HG02870 (cell line): Measurements from ENCODE around the gene CD274.
A peak's percentile ranks its signal among the peaks of the same experiment; 100 is the strongest.
"Not testable (repeated sequence)": the region's sequence is repeated elsewhere in the genome, so short reads cannot be mapped to it uniquely, and the experiment has no call there.

Experiments used
- ATAC-seq: cut with Tn5 transposase; IDR thresholded peaks from one replicate; pipeline ENCODE4 v1.9.1; 2021; ENCODE audit warnings: mild to moderate bottlenecking, moderate library complexity; ENCODE audit not compliant: unreplicated experiment

CD274 gene

DNA sequence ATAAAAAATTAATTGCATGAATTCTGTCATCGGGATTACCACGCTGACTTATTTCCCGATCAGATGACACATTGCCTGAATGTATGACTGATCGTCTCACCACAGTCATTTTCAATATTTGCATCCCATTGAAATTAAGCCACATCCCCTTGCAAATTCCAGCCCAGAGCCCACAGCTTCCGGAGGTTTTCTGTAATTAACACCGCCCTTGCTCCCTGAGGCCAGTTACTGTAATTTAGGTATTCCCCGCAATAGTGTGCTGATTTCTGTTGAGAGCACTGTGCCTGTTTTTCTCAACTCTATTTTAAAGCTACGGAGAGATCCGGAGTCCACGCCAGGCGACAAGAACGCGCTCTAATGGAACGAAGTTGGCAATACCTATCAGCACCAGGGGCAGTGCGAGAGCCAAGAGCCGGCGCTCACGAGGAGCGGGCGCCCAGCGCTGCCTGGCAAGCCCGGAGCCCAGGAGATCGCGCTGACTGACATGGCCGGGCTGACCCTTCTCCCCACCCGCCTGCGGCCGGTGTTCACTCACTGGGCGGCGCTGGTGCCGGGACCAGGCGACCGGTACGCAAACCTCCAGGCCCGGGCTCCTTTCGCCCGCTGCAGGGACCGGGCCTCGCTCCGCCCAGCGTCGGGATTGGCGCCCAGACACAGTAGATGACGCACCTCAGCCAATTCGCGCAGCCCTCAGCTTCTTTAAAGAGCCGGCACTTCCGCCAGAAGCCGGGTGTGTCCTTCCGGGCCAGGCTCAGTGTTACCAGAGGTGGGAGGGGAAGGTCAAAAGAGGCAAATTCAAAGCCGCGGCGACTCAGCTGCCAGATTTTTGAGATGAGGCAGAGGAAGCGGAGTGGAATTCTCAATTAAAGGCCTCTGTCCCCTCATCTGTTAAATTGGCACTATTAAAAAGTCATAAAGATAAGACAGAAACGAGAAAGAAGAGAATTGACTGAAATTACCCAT lies 12.8 kb upstream of the CD274 start, which contains the start of gene PLGRKT:
PLGRKT (minus strand) TSS at position 672 of the 963 bp plus-strand sequence. CDS start 5,948 bp downstream, outside the sequence.
- ATAC-seq = peak; percentile 88

DNA sequence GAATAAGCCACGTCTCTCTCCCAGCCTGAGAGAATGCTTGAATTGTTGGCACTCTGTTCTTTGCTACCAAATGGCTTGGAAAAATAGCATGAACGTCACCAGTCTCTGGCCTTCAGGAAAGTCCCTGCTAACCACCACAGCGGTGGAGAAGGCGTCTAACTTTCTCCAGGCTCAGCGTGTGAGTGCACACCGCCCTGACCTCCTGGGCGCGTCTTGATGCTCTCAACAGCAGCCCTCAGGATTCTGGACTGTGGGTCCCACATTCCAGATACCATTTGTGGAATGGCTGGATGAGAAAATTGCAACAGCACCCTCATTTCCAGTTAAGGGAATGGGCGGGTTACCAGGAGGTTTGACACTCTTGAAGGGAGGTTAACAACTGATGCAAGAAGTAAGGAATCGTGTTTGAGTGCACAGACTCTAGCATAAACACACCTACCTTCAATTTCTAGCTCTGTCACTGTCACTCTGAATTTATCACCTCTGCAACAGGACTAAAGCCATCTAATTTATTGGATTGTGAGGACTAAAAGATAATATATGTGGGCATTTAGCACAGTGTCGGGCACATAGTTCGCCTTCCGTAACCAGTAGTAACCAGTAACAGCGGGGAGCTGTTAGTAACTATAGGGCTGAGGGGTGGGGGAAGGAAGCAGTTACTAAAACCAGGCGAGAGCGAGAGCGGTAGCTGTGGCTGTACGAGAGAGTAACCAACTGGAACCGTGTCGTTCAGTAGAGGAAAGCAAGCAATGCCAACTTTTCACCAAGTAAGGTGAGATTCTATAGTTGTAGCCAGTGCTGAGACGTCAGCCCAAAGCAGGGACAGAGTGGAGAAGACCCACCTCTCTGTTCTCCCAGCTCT lies 11.8 kb upstream of the CD274 start:
- ATAC-seq = peak; percentile 56

GRCh38 chr9:5440426-5440825 lies 9.9 kb upstream of the CD274 start:
- ATAC-seq = no peak

- ATAC-seq = no peak
Measured at GRCh38 chr9:5441043-5441442, 9.3 kb upstream of the CD274 start.

GRCh38 chr9:5442400-5443011 lies 7.8 kb upstream of the CD274 start:
- no peak for ATAC-seq

DNA sequence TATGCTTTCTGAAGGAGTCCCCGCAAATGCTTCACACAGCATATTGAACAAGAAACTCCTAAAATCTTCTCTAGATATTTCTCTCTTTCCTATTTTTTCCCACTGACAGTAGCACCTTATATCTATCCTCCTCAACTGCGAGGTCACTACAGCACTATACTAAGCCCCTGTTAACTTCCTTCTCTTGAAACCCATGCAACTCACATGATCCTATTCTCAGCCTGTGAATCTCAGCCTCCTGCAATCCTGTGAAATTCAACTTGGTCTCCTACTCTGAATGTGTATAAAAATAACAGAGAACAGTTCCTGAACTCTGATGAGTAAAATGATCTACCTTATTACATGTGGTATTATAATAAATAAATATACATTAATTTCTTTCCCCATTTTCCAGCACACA lies 6.5 kb upstream of the CD274 start:
- no peak for ATAC-seq

GRCh38 chr9:5445096-5445495 lies 5.2 kb upstream of the CD274 start:
- not testable (repeated sequence) for ATAC-seq

- no peak for ATAC-seq
Measured at GRCh38 chr9:5445886-5446285, 4.5 kb upstream of the CD274 start.

DNA sequence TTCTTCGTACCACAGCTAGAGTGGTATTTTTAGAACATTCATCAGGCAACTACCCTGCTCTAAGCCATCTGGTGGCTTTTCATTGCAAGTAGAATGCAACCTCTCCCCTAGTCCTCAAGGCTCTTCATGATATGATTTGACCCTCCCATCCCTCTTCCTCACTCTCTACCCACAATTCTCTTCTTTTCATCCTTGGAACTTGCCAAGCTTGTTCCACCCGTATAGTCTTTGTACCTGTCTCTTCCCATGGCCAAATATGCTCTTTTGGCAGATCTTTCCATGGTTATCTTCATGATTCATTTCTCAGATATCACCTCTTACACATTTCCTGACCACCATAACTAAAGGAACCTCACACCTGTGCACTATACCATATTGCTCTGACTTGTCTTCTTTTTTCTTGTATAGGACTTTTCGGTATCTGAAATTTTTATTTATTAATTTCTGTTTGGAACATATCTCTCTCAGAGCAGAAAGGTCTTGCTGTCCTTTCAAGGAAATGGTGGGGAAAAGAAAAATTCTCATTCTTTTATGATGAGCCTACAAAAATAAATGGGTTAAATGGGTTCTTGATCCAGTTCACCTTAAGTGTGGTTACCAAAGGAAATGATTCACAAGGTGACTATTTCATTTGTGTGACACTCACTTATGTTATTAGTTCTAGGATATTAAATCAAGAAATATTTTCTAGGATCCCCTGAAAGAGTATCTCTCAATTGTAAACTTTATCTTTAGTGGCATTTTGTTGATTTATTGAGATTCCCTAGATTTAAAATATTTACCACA lies 3.7 kb upstream of the CD274 start:
- no peak for ATAC-seq

DNA sequence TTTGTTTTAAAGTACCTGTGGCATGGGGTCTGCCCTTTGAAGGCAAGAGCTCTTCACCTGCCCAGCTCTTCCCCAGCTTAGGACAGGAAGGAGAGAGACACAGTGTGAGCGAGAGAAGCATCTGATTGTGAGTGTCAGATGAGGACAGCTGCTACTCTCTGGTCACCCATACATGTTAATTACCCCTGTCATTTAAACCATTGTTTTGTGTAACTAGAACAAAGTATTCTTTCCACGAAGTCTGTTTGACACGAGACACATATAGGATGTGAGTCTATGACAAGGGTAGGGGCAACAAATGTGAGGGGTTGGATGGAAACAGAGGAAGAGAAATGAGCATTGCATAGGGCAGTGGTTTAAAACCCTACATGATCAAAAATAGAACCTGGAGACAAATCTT lies 3.0 kb upstream of the CD274 start:
- no peak for ATAC-seq

DNA sequence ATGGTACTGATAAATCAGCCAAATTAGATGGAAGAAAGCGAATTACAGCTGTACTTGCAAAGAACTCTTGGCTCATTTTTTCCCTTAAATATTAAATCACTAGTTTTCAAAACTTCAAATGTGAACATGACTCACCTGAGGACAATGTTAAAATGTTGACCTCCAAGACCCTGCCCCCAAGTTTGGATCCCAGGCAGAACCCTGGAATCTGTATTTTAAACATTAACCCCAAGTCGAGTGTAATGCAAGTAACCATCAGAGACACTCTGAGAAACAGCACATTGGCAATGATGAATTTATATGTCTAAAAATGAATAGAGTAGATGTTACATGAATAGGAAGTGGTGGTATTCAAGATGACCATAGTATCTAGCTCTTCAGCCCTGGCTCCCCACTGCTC lies 2.3 kb upstream of the CD274 start:
- no peak for ATAC-seq

DNA sequence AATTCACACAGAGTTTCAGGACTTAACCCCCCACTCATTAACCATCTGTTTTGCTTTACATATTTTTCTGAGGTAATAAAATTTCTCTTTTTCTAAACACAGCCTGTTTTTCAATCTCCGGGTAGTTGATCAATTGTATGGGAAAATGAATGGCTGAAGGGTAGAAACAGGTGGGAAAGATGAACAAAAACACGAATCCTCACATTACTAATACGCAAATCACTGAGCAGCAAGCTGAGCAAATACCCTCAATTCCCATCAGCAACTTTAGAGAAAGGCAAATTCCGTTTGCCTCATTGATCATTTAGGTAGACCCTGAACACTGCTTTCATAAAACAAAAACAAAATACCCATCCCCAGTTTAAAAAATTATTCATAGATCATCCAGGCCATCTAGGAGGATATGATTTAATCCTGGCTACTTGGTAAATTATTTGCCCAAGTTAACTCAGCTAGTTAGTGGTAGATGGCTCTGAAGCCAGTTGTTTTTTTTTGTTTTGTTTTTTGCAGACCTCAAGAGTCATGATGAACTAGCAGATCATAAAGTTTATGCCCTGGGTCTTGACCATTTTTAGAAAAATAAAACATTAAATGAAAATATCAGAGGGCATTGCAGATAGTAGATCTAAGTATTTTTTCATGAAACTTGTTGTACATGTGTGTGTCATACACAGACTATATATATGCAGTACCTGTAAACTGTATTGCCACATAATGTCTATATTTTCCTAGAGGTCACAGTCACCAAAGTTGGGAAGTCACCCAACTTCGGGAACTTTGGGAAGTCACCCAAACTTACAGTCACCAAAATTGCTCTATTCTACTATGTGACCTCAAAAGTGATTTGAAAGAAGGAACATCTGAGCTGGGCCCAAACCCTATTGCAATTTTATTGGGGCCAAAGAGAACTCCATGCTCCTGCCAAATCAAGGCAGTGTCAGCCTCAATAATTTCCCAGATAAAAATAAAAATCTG lies 1.6 kb upstream of the CD274 start:
- no peak for ATAC-seq

GRCh38 chr9:5449521-5450358 lies 602 bp upstream of the CD274 start:
- ATAC-seq = no peak

- no peak for ATAC-seq
Measured at GRCh38 chr9:5452286-5452609, 1.9 kb downstream of the CD274 start.

- no peak for ATAC-seq
Measured at GRCh38 chr9:5453004-5453403, 2.7 kb downstream of the CD274 start.

- no peak for ATAC-seq
Measured at GRCh38 chr9:5453673-5454072, 3.3 kb downstream of the CD274 start.

GRCh38 chr9:5455181-5455580 lies 4.8 kb downstream of the CD274 start:
- ATAC-seq = no peak

GRCh38 chr9:5459289-5459829 lies 9.0 kb downstream of the CD274 start:
- ATAC-seq = peak; percentile 71
